Measurements from ENCODE around the gene SYTL1.
A peak's percentile ranks its signal among the peaks of the same experiment; 100 is the strongest.
"Not testable (repeated sequence)": the region's sequence is repeated elsewhere in the genome, so short reads cannot be mapped to it uniquely, and the experiment has no call there.

The SYTL1 gene

DNA sequence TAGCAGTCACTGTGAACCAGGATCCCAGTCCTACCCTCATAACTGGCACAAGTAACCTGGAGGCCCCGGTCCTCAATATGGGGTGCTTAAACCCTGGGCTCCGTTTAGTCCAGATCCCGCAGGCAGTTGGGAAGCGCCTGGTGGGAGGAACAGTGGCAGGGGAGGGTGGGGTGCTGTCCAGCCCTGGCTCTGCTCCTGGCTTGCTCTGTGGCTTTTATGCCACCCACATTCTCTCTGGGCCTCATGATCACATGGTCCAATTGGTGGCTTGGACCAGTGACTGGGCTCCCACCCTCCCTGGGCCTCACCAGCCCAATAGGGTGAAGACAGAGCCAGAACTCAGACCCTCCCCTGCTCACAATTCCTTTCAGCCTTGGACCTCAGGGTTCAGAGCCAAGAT is 38.4 kb downstream of the SYTL1 start:
- Histone ChIP-seq H3K4me1 (ENCODE audit: control insufficient read depth, insufficient read depth, low read length) (peaks cover 8% of the 10 kb centered on the region; the same call in 1 of the 2 replicates), H3K9ac (ENCODE audit: low read length) (no peak overlapping the region)

DNA sequence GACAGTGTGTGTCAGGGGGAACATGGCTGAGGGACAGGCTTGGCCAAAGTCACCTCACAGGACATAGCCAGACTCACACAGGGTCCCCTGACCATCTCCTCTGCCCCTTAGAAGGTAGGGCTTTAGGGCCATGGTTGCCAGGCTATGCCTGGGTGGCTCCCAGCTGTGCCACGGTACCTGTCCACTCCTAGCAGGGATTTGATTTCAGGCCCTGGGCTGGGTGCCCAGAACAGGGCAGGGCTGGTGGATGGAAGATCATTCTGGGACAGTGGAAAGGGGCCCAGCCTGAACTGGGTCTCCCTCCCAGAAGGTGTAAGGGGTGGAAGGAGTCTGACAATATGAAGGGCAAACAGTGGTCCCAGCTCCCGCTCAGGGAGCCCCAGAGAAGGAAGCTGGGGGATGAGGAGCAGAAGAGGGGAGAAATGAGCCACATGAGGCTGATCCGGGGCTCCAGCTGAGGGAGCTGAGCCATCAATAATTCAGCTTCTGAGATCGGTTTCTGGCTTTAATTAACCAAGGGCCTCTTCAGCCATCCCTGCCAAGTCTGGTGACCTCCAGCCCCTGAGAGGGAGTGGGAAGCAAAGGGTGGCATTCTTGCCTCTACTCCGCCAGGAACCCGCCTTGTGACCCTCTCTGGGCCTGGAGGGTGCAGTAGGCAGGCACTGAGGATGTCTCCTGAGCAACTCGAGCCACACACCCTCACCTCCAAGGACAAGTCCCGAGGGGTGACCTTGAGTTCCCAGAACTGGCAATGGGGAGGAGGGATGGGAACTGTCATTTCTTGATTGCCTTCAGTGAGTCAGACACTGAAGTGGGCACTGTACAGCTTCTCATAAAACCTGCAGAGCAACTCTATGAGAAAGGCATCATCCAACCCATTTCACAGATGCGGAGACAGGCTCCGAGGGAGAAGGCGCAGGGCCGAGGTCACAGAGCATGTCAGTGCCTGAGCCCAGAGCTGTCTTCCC is 39.2 kb downstream of the SYTL1 start:
- Histone ChIP-seq H3K9me3 (ENCODE audit: control insufficient read depth, insufficient read depth, low read depth, low read length) (no peaks in the 10 kb centered on the region), H3K4me1 (ENCODE audit: control insufficient read depth, insufficient read depth, low read length) (peaks cover 8% of the 10 kb centered on the region; the same call in 1 of the 2 replicates), H3K27ac (ENCODE audit: low read depth, low read length) (no peak overlapping the region), H3K9ac (ENCODE audit: low read length) (no peak overlapping the region), H3K36me3 (ENCODE audit: control insufficient read depth, insufficient read depth, low read length) (no peaks in the 10 kb centered on the region), H3K4me3 (ENCODE audit: low read depth, low read length) (no peak overlapping the region), H3K27me3 (ENCODE audit: control insufficient read depth, insufficient read depth, low read length) (peaks cover 19% of the 10 kb centered on the region)

More for the DNA sequence above, 38.4 kb downstream of the SYTL1 start:
- H3K4me3 ChIP-seq (ENCODE audit: low read depth, low read length) = no peak overlapping the region
- no peaks in the 10 kb centered on the region for H3K9me3 ChIP-seq (ENCODE audit: control insufficient read depth, insufficient read depth, low read depth, low read length)
- no peaks in the 10 kb centered on the region for H3K36me3 ChIP-seq (ENCODE audit: control insufficient read depth, insufficient read depth, low read length)
- peaks cover 19% of the 10 kb centered on the region for H3K27me3 ChIP-seq (ENCODE audit: control insufficient read depth, insufficient read depth, low read length)
- no peak overlapping the region for H3K27ac ChIP-seq (ENCODE audit: low read depth, low read length)

DNA sequence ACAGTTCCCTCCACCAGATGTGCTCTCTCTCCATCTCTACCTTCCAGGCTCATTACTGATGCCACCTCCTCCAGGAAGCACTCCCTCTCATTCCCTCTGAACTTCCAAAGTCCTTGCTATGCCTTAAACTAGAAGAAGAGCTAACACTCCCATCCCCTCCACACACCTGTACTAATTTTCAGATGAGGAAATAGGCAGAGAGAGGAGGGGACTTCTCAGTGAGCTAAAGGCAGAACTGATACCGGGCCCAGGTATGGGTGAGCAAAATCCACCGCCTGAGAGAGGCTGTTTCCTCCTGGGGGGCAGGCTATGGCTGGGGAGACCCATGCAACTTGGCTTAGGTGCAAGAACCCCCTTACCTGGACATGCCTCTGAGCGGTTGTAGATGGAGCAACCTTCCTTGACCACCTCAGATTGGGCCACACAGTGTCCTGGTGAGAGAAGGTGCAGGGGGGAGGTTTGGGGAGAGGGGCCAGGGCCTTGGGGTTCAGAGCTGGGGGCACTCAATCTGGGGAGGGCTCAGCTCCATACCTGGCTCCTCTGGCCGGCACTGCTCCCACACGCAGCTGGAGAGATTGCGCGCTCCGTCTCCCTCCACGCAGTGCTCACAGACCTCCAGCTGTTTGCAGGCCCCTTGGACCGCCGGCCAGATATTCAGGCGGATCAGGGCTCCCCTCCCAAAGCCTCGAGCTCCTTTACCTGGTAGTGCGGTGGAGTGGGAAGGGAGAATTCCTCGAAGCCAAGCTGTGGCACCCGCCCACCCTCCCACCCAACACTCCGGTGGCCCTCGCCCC is 40.3 kb downstream of the SYTL1 start:
- H3K4me3 ChIP-seq (ENCODE audit: low read depth, low read length) = no peak overlapping the region
- H3K9ac ChIP-seq (ENCODE audit: low read length) = no peak overlapping the region

DNA sequence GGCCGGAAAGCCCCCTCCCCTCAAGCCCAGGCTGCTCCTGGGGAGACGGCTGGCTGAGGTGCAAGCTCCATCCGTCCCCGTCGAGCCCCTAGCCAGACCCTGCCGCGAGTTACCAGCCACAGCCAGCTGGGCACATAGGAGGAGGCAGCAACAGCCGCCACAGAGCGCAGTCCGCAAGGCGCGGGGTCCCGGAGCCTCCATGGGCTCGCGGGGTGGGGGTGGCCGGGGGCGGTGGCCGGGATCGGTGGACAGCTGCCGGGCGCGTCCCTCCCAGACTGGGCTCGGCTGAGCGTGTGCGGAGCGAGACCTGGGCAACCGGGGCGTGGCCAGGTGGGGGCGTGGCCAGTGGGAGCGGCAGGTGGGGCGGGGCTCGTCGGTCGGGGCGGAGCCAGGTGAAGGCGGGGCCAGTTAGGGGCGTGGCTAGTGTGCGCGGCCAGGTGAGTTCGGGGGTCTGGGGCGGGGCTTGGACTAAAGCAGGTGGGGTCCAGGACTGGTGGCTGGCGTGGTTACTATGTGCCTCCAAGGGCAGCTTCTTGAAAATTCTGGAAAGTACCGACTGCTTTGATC is 41.3 kb downstream of the SYTL1 start, which contains the start of gene CD164L2:
Gene CD164L2 (minus strand): TSS at position 295 of the 567 bp plus-strand sequence. CDS start 94 bp downstream, at position 201.
- Histone ChIP-seq H3K9ac (ENCODE audit: low read length) (no peak within 1 kb of the TSS), H3K4me3 (ENCODE audit: low read depth, low read length) (peak within 1 kb of the TSS; percentile 67), H3K36me3 (ENCODE audit: control insufficient read depth, insufficient read depth, low read length) (no peaks in the 10 kb centered on the region), H3K27ac (ENCODE audit: low read depth, low read length) (no peak within 1 kb of the TSS), H3K4me1 (ENCODE audit: control insufficient read depth, insufficient read depth, low read length) (peaks cover 8% of the 10 kb centered on the region; the same call in 1 of the 2 replicates), H3K9me3 (ENCODE audit: control insufficient read depth, insufficient read depth, low read depth, low read length) (no peaks in the 10 kb centered on the region), H3K27me3 (ENCODE audit: control insufficient read depth, insufficient read depth, low read length) (peaks cover 19% of the 10 kb centered on the region)

More for the DNA sequence above, 40.3 kb downstream of the SYTL1 start:
- no peaks in the 10 kb centered on the region for H3K36me3 ChIP-seq (ENCODE audit: control insufficient read depth, insufficient read depth, low read length)
- no peak overlapping the region for H3K27ac ChIP-seq (ENCODE audit: low read depth, low read length)
- H3K4me1 ChIP-seq (ENCODE audit: control insufficient read depth, insufficient read depth, low read length) = peaks cover 8% of the 10 kb centered on the region; the same call in 1 of the 2 replicates
- no peaks in the 10 kb centered on the region for H3K9me3 ChIP-seq (ENCODE audit: control insufficient read depth, insufficient read depth, low read depth, low read length)
- peaks cover 19% of the 10 kb centered on the region for H3K27me3 ChIP-seq (ENCODE audit: control insufficient read depth, insufficient read depth, low read length)

DNA sequence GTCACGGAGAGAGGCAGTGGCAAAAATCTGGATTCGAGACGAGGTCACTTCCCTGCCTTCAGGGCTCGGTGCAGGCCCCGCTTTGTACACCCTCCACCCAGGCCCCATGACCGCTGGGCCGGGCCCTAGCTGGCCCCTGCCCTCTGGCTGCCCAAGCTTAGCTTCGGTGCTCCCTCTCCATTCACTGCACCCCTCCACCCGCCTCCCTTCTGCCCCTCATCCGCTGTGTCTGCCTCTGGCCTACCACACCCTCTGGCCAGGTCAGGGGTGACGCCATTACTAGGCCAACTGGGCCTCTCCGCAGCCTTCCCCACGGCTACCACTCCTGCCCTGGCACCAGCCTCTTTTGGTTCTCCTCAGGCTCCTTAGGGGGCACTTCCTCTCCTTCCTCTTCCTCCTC is 41.8 kb downstream of the SYTL1 start:
- no peaks in the 10 kb centered on the region for H3K36me3 ChIP-seq (ENCODE audit: control insufficient read depth, insufficient read depth, low read length)
- no peaks in the 10 kb centered on the region for H3K9me3 ChIP-seq (ENCODE audit: control insufficient read depth, insufficient read depth, low read depth, low read length)
- no peak overlapping the region for H3K9ac ChIP-seq (ENCODE audit: low read length)
- peaks cover 19% of the 10 kb centered on the region for H3K27me3 ChIP-seq (ENCODE audit: control insufficient read depth, insufficient read depth, low read length)
- peaks cover 8% of the 10 kb centered on the region; the same call in 1 of the 2 replicates for H3K4me1 ChIP-seq (ENCODE audit: control insufficient read depth, insufficient read depth, low read length)
- peak overlapping the region; percentile 67 for H3K4me3 ChIP-seq (ENCODE audit: low read depth, low read length)
- H3K27ac ChIP-seq (ENCODE audit: low read depth, low read length) = no peak overlapping the region

DNA sequence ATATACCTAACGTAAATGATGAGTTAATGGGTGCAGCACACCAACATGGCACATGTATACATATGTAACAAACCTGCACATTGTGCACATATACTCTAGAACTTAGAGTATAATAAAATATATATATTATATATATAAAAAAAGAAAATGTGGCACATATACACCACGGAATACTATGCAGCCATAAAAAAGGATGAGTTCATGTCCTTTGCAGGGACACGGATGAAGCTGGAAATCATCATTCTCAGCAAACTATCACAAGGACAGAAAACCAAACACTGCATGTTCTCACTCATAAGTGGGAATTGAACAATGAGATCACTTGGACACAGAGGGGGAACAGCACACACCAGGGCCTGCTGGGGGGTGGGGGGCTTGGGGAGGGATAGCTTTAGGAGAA is 43.0 kb downstream of the SYTL1 start:
- not testable (repeated sequence) for H3K9me3 ChIP-seq (ENCODE audit: control insufficient read depth, insufficient read depth, low read depth, low read length); H3K4me1 ChIP-seq (ENCODE audit: control insufficient read depth, insufficient read depth, low read length); H3K36me3 ChIP-seq (ENCODE audit: control insufficient read depth, insufficient read depth, low read length); H3K27ac ChIP-seq (ENCODE audit: low read depth, low read length); H3K9ac ChIP-seq (ENCODE audit: low read length); H3K4me3 ChIP-seq (ENCODE audit: low read depth, low read length)
- H3K27me3 ChIP-seq (ENCODE audit: control insufficient read depth, insufficient read depth, low read length) = peaks cover 19% of the 10 kb centered on the region

DNA sequence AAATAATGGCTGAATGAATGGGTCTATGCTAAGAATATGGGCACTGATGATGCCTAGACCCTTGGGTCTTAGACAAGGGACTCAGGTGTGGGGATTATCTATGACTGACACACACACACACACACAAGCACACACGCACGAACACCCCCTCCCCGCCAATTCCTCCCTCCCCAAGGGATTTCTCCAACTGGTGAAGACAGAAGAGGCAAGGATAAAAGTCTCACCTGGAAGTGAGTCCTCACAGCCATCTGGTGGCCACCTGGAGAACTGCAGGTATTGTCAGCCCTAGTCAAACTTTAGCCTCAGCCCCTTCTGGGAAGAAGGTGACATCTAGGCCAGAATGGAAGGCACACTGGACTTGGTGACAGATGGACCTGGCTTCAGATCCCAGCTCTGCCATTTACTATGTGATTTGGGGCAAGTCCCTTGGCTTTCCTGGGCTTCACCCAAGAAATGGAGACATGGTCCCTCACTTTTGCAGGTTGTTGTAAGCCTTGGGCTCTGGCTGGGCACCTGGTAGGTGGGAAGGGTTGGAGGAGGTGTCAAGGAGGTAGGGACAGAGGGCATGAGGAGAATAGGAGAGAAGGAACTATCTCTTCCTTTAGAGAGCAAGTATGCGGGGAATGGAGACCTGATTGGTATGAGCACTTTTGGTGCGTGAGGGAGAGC is 46.6 kb downstream of the SYTL1 start:
- Histone ChIP-seq H3K4me1 (ENCODE audit: control insufficient read depth, insufficient read depth, low read length) (peaks cover 17% of the 10 kb centered on the region), H3K9me3 (ENCODE audit: control insufficient read depth, insufficient read depth, low read depth, low read length) (no peaks in the 10 kb centered on the region), H3K9ac (ENCODE audit: low read length) (no peak overlapping the region), H3K4me3 (ENCODE audit: low read depth, low read length) (no peak overlapping the region), H3K36me3 (ENCODE audit: control insufficient read depth, insufficient read depth, low read length) (no peaks in the 10 kb centered on the region), H3K27me3 (ENCODE audit: control insufficient read depth, insufficient read depth, low read length) (no peaks in the 10 kb centered on the region), H3K27ac (ENCODE audit: low read depth, low read length) (no peak overlapping the region)

DNA sequence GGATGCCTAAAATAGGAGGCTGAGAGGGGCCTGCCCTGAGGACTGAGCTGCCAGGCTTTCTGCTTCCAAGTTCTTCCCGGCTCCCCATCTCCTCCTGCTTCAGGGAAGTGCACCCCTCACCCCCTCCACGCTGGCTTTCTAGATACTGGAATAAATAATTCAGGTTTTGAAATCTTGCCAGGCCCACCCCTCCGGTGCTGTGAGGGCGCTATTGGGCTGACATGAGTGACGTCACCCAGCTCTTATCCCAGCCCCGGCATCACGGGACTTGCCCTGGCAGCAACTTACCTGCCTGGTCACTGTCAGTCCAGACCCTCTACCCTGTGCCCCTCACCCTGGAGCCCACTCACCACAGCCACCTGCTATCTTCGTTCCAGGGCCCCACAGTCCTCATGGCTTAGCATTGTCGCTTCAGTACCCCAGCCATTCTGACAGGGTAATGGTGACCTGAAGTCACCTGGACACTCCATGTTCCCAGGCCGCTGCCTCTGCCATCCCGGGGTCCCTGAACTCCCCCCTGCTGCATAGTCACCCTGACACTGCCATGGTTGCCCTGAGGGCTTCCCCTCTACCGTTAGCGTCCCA is 49.8 kb downstream of the SYTL1 start:
- Histone ChIP-seq H3K27ac (ENCODE audit: low read depth, low read length) (no peak overlapping the region), H3K4me1 (ENCODE audit: control insufficient read depth, insufficient read depth, low read length) (peaks cover 16% of the 10 kb centered on the region), H3K4me3 (ENCODE audit: low read depth, low read length) (peak overlapping the region; percentile 81)

DNA sequence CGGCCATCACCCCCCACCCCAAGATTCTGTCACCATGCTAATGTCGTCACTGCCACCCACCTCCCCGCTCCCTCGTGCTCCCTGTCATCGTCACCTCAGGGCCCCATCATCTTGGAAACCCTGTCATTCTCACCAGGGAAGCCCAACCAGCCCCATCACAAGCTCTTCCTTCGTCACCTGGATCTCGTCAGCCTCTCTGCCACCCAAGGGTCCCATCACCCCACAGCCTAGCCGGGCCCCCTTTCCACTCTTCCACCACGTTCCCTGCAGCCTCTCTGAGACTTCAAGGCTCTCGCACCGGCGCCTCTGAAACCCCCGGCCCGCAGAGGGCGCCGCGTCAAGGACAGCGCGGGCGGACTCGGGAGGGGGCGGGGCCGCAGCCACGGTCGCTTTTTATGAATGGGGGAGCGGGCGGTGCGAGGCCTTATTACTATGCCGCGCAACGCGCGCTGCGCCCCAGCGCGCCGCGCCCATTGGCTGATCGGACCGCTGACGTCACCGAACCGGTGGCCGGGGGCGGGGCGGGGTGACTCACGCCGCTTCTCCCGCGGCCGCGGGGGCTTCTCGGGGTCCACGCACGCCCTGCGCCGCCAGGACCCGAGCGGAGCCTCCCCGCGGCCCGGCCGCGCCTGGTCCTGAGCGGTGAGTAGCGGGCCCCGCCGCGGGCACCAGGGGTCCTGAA is 50.4 kb downstream of the SYTL1 start, which contains the start of gene GPR3:
Gene GPR3 (plus strand): TSS at position 527 of the 682 bp plus-strand sequence. CDS start 1,177 bp downstream, outside the sequence.
- H3K27me3 ChIP-seq (ENCODE audit: control insufficient read depth, insufficient read depth, low read length) = no peaks in the 10 kb centered on the region
- peaks cover 8% of the 10 kb centered on the region for H3K36me3 ChIP-seq (ENCODE audit: control insufficient read depth, insufficient read depth, low read length)
- peaks cover 19% of the 10 kb centered on the region for H3K4me1 ChIP-seq (ENCODE audit: control insufficient read depth, insufficient read depth, low read length)
- peak within 1 kb of the TSS; percentile 90; the same call in 1 of the 2 replicates for H3K27ac ChIP-seq (ENCODE audit: low read depth, low read length)
- H3K9me3 ChIP-seq (ENCODE audit: control insufficient read depth, insufficient read depth, low read depth, low read length) = no peaks in the 10 kb centered on the region
- H3K9ac ChIP-seq (ENCODE audit: low read length) = peak within 1 kb of the TSS; percentile 74
- H3K4me3 ChIP-seq (ENCODE audit: low read depth, low read length) = peak within 1 kb of the TSS; percentile 81

More for the DNA sequence above, 49.8 kb downstream of the SYTL1 start:
- no peaks in the 10 kb centered on the region for H3K9me3 ChIP-seq (ENCODE audit: control insufficient read depth, insufficient read depth, low read depth, low read length)
- no peaks in the 10 kb centered on the region for H3K27me3 ChIP-seq (ENCODE audit: control insufficient read depth, insufficient read depth, low read length)
- no peak overlapping the region for H3K9ac ChIP-seq (ENCODE audit: low read length)
- peaks cover 8% of the 10 kb centered on the region for H3K36me3 ChIP-seq (ENCODE audit: control insufficient read depth, insufficient read depth, low read length)

Measured in HUES6 (cell line).